HCT116 (cell line): ENCODE data around the gene ZMYM4. TPM values are rescaled to one million over a fixed set of nuclear protein-coding genes. Genes with fewer than 3 reads are reported as not detected.

ENCODE experiments used
- ATAC-seq: fragments of 200-7000 bp; cut with Tn5 transposase; 2 replicates; pipeline ENCODE4 v1.9.1; 2020; ENCODE audit warnings: mild to moderate bottlenecking, moderate library complexity
- BruUV-seq: library from RNA; stranded (reverse); fragments of 400-500 nt; replicated peaks from 2 replicates; lab custom pipeline; 2021; lab: Mats Ljungman, UMichigan
- CTCF ChIA-PET: fragments of 300-600 bp; sonication (Branson Sonifier 250); formaldehyde crosslinking; loops from one replicate; lab custom pipeline; 2021; ENCODE audit warnings: antibody characterized with exemption; lab: Charles Lee
- POLR2A ChIA-PET: fragments of 300-600, 350-600 bp; sonication (Branson Sonifier 250); formaldehyde crosslinking; loops from one replicate; lab custom pipeline; 2021; ENCODE audit warnings: antibody characterized with exemption; lab: Charles Lee
- RAD21 ChIA-PET, 2 experiments: fragments of 300-600 bp; sonication (Branson Sonifier 250); formaldehyde crosslinking; loops; one replicate each; lab custom pipeline; 2023; ENCODE audit warnings: low total read pairs in 2 of 2; ENCODE audit not compliant: uncharacterized antibody in 2 of 2, unreplicated experiment in 2 of 2, low non-redundant PET in 1 of 2; lab: Charles Lee
- DNase-seq: peaks from one replicate; pipeline ENCODE4 v3.0.0-alpha.2; 2010; ENCODE audit warnings: low read depth, low spot score
- H2AFZ ChIP-seq: fragments of 200-600 bp; shearing (Covaris generic), sonication (generic); 2 replicates; pipeline ENCODE4 v1.6.1; 2017; ENCODE audit warnings: low read depth, mixed run types, mixed read lengths, antibody characterized with exemption, low read length; ENCODE audit not compliant: poor library complexity, severe bottlenecking
- H3K27ac ChIP-seq: 2 replicates; pipeline ENCODE4 v1.5.1; 2012; ENCODE audit warnings: low read depth, low read length
- H3K27me3 ChIP-seq: fragments of 200-600 bp; sonication (generic); 2 replicates; pipeline ENCODE4 v1.6.1; 2016; ENCODE audit warnings: mixed run types, low read length, mixed read lengths; ENCODE audit not compliant: insufficient read depth
- H3K36me3 ChIP-seq, 2 experiments: fragments of 200-500 bp in 1 of 2; fragments of 200-600 bp in 1 of 2; sonication (Bioruptor generic) in 1 of 2; sonication (generic) in 1 of 2; 2 replicates each; pipeline versions ENCODE4 v1.5.1 to v1.6.1; 2014 to 2016; ENCODE audit warnings: low read length in 2 of 2, inconsistent platforms in 1 of 2, mixed read lengths in 1 of 2, mixed run types in 1 of 2; ENCODE audit not compliant: insufficient read depth in 2 of 2, control insufficient read depth in 1 of 2
- H3K4me1 ChIP-seq, 2 experiments: fragments of 200-600 bp in 1 of 2; sonication (generic) in 1 of 2; 2 replicates each; pipeline versions ENCODE4 v1.5.1 to v1.6.1; 2012 to 2017; ENCODE audit warnings: low read length in 2 of 2, inconsistent platforms in 1 of 2, mild to moderate bottlenecking in 1 of 2, mixed read lengths in 1 of 2, mixed run types in 1 of 2, moderate library complexity in 1 of 2; ENCODE audit not compliant: insufficient read depth in 2 of 2, control insufficient read depth in 1 of 2
- H3K4me2 ChIP-seq: fragments of 200-600 bp; sonication (generic); 2 replicates; pipeline ENCODE4 v1.6.1; 2017; ENCODE audit warnings: mixed run types, low read length, mixed read lengths
- H3K4me3 ChIP-seq, 2 experiments: fragments of 200-600 bp in 1 of 2; sonication (generic) in 1 of 2; replicated peaks in 1 of 2; 2 replicates each; pipeline ENCODE4 v1.5.1; 2011 to 2016; ENCODE audit warnings: low read length in 2 of 2, control low read depth in 1 of 2, low read depth in 1 of 2, mild to moderate bottlenecking in 1 of 2, mixed read lengths in 1 of 2, mixed run types in 1 of 2
- H3K79me2 ChIP-seq: fragments of 200-600 bp; sonication (generic); 2 replicates; pipeline ENCODE4 v1.6.1; 2017; ENCODE audit warnings: mild to moderate bottlenecking, mixed run types, low read length, moderate library complexity, mixed read lengths; ENCODE audit not compliant: insufficient read depth
- H3K9ac ChIP-seq: fragments of 200-600 bp; sonication (generic); 2 replicates; pipeline ENCODE4 v1.6.1; 2016; ENCODE audit warnings: low read length, mixed read lengths
- H3K9me2 ChIP-seq: fragments of 200-600 bp; sonication (generic), shearing (Covaris generic); 2 replicates; pipeline ENCODE4 v1.6.1; 2017; ENCODE audit warnings: mixed run types, mild to moderate bottlenecking, moderate library complexity; ENCODE audit not compliant: insufficient read depth
- H3K9me3 ChIP-seq, 2 experiments: fragments of 200-500 bp in 1 of 2; fragments of 200-600 bp in 1 of 2; sonication (Bioruptor generic) in 1 of 2; sonication (generic) in 1 of 2; 2 replicates each; pipeline ENCODE4 v1.6.1; 2014 to 2017; ENCODE audit warnings: low read length in 2 of 2, mixed read lengths in 2 of 2, inconsistent platforms in 1 of 2, low read depth in 1 of 2, mild to moderate bottlenecking in 1 of 2, mixed run types in 1 of 2, moderate library complexity in 1 of 2; ENCODE audit not compliant: control insufficient read depth in 1 of 2, insufficient read depth in 1 of 2
- H4K20me1 ChIP-seq: fragments of 200-600 bp; sonication (generic), shearing (Covaris generic); 2 replicates; pipeline ENCODE4 v1.6.1; 2017; ENCODE audit warnings: mixed run types, mild to moderate bottlenecking, moderate library complexity; ENCODE audit not compliant: insufficient read depth
- CBX3 ChIP-seq: IDR thresholded peaks from 2 replicates; pipeline ENCODE4 v1.6.1; 2012; ENCODE audit warnings: low read depth
- CEBPB ChIP-seq: IDR thresholded peaks from 2 replicates; pipeline ENCODE4 v1.6.1; 2012; ENCODE audit warnings: low read depth
- EZH2 ChIP-seq: fragments of 200-600 bp; sonication (generic); IDR thresholded peaks from 2 replicates; pipeline ENCODE4 v1.6.1; 2017; ENCODE audit warnings: antibody characterized with exemption, mixed run types
- EZH2phosphoT487 ChIP-seq: fragments of 200-600 bp; IDR thresholded peaks from 2 replicates; pipeline ENCODE4 v1.6.1; 2018; ENCODE audit warnings: antibody characterized with exemption, borderline replicate concordance
- POLR2A ChIP-seq: IDR thresholded peaks from 2 replicates; pipeline ENCODE4 v1.7.0; 2011; ENCODE audit warnings: borderline replicate concordance; ENCODE audit not compliant: insufficient read depth, insufficient read length; ENCODE audit errors: extremely low read depth
- POLR2AphosphoS5 ChIP-seq: IDR thresholded peaks from 2 replicates; pipeline ENCODE4 v1.6.1; 2011; ENCODE audit warnings: mild to moderate bottlenecking, low read depth, low read length, moderate library complexity
- SP1 ChIP-seq: IDR thresholded peaks from 2 replicates; pipeline ENCODE4 v1.6.1; 2012; ENCODE audit warnings: low read depth
- TCF7L2 ChIP-seq: IDR thresholded peaks from 2 replicates; pipeline ENCODE4 v1.7.0; 2011; ENCODE audit warnings: borderline replicate concordance, inconsistent platforms; ENCODE audit not compliant: insufficient read depth, insufficient read length; ENCODE audit errors: extremely low read depth
- ZFX ChIP-seq: fragments of 450-650 bp; IDR thresholded peaks from 2 replicates; pipeline ENCODE4 v1.6.1; 2017
- ZNF274 ChIP-seq: fragments of 200-500 bp; sonication (Bioruptor generic); IDR thresholded peaks from 2 replicates; pipeline ENCODE4 v1.6.1; 2014; ENCODE audit warnings: mild to moderate bottlenecking, low read depth, low read length, inconsistent platforms
- intact Hi-C: fragments of 100-400 bp; cut with micrococcal nuclease; formaldehyde crosslinking; loops from 2 replicates; pipeline ENCODE4 v1.10.0; 2022
- total RNA-seq: library from RNA; stranded (reverse); gene quantifications from one replicate; pipeline ENCODE4 v1.2.1, GENCODE V29; 2021; ENCODE audit not compliant: unreplicated experiment
- TF ChIP-seq, protein P1 (sequence below), 3 experiments: fragments of 200-600 bp in 1 of 3; sonication (generic) in 1 of 3; IDR thresholded peaks in 2 of 3; conservative IDR thresholded peaks in 1 of 3; 2 replicates each; pipeline ENCODE4 v1.5.1; 2012 to 2017; ENCODE audit warnings: low read depth in 2 of 3, low read length in 2 of 3, antibody characterized with exemption in 1 of 3, borderline replicate concordance in 1 of 3, control low read depth in 1 of 3, mild to moderate bottlenecking in 1 of 3, mixed read lengths in 1 of 3, mixed run types in 1 of 3, moderate library complexity in 1 of 3; ENCODE audit not compliant: insufficient read depth in 1 of 3

Gene ZMYM4
- total RNA-seq, 1 experiment from 2014 or later, result 58.0 TPM

DNA sequence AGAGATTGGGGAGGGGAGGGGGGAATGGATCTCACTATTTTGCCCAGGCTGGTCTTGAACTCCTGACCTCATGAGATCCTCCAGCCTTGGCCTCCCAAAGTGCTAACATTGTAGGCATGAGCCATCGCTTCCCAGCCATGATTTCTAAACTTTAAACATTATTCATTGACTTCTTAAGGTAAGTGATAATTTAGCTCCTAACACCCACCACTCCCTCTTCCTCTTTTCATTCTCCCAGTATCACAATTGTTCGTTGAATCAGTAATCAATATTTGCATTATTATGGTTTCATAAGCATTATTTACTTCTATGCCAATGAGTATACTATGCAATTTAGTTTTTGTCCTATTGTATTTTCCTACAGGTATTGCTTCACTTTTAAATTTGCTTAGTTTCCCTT is 42.0 kb upstream of the ZMYM4 start (continued):
- TF ChIP-seq CEBPB, result no peak
- no peak for TF ChIP-seq TCF7L2
- TF ChIP-seq, all 23 proteins: peak for 0

GRCh38 chr1:35229587-35230360 is 38.7 kb upstream of the ZMYM4 start:
- Histone ChIP-seq H3K36me3 (no peaks in the 10 kb centered on the region), H3K9me3 (no peaks in the 10 kb centered on the region), H3K4me3 (no peak overlapping the region), H3K4me2 (no peak overlapping the region), H3K9me2 (no peaks in the 10 kb centered on the region), H3K9ac (no peak overlapping the region), H4K20me1 (no peaks in the 10 kb centered on the region), H2AFZ (no peak overlapping the region), H3K4me1 (no peaks in the 10 kb centered on the region), H3K27me3 (no peaks in the 10 kb centered on the region), H3K79me2 (no peaks in the 10 kb centered on the region), H3K27ac (no peak overlapping the region)
- POLR2A ChIA-PET, result no interaction called here
- BruUV-seq, result no TSS peak
- CTCF ChIA-PET, result interaction anchor here (0.6 kb wide), 1 partner anchor 8 kb away, joined by 4 read pairs; no protein-coding TSS in a partner anchor
- RAD21 ChIA-PET, result no interaction called here
- DNase-seq (no peak), ATAC-seq (no peak)
- intact Hi-C loops, result no loop called here
- TF ChIP-seq TCF7L2, result no peak
- TF ChIP-seq, protein P1, sequence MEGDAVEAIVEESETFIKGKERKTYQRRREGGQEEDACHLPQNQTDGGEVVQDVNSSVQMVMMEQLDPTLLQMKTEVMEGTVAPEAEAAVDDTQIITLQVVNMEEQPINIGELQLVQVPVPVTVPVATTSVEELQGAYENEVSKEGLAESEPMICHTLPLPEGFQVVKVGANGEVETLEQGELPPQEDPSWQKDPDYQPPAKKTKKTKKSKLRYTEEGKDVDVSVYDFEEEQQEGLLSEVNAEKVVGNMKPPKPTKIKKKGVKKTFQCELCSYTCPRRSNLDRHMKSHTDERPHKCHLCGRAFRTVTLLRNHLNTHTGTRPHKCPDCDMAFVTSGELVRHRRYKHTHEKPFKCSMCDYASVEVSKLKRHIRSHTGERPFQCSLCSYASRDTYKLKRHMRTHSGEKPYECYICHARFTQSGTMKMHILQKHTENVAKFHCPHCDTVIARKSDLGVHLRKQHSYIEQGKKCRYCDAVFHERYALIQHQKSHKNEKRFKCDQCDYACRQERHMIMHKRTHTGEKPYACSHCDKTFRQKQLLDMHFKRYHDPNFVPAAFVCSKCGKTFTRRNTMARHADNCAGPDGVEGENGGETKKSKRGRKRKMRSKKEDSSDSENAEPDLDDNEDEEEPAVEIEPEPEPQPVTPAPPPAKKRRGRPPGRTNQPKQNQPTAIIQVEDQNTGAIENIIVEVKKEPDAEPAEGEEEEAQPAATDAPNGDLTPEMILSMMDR (IDR thresholded peaks at IDR 0.05 in 2 of 3, conservative IDR thresholded peaks at IDR 0.05 in 1 of 3; ENCODE audit: borderline replicate concordance in 1 of 3, insufficient read depth in 1 of 3, low read depth in 2 of 3, low read length in 2 of 3), result no peak
- no peak for TF ChIP-seq CBX3
- no peak for TF ChIP-seq POLR2AphosphoS5
- TF ChIP-seq ZNF274, result no peak
- TF ChIP-seq SP1, result no peak
- TF ChIP-seq POLR2A, result no peak
- TF ChIP-seq EZH2phosphoT487, result no peak
- TF ChIP-seq ZFX, result no peak
- TF ChIP-seq EZH2, result no peak
